HCT116 (cell line): ENCODE data around the gene SDK1. TPM values are rescaled to one million over a fixed set of nuclear protein-coding genes. Genes with fewer than 3 reads are reported as not detected.

Source experiments
- ATAC-seq: fragments of 200-7000 bp; cut with Tn5 transposase; 2 replicates; pipeline ENCODE4 v1.9.1; 2020; ENCODE audit warnings: mild to moderate bottlenecking, moderate library complexity
- BruUV-seq: library from RNA; stranded (reverse); fragments of 400-500 nt; replicated peaks from 2 replicates; lab custom pipeline; 2021; lab: Mats Ljungman, UMichigan
- CTCF ChIA-PET: fragments of 300-600 bp; sonication (Branson Sonifier 250); formaldehyde crosslinking; loops from one replicate; lab custom pipeline; 2021; ENCODE audit warnings: antibody characterized with exemption; lab: Charles Lee
- POLR2A ChIA-PET: fragments of 300-600, 350-600 bp; sonication (Branson Sonifier 250); formaldehyde crosslinking; loops from one replicate; lab custom pipeline; 2021; ENCODE audit warnings: antibody characterized with exemption; lab: Charles Lee
- RAD21 ChIA-PET, 2 experiments: fragments of 300-600 bp; sonication (Branson Sonifier 250); formaldehyde crosslinking; loops; one replicate each; lab custom pipeline; 2023; ENCODE audit warnings: low total read pairs in 2 of 2; ENCODE audit not compliant: uncharacterized antibody in 2 of 2, unreplicated experiment in 2 of 2, low non-redundant PET in 1 of 2; lab: Charles Lee
- DNase-seq: peaks from one replicate; pipeline ENCODE4 v3.0.0-alpha.2; 2010; ENCODE audit warnings: low read depth, low spot score
- H2AFZ ChIP-seq: fragments of 200-600 bp; shearing (Covaris generic), sonication (generic); 2 replicates; pipeline ENCODE4 v1.6.1; 2017; ENCODE audit warnings: low read depth, mixed run types, mixed read lengths, antibody characterized with exemption, low read length; ENCODE audit not compliant: poor library complexity, severe bottlenecking
- H3K27ac ChIP-seq: 2 replicates; pipeline ENCODE4 v1.5.1; 2012; ENCODE audit warnings: low read depth, low read length
- H3K27me3 ChIP-seq: fragments of 200-600 bp; sonication (generic); 2 replicates; pipeline ENCODE4 v1.6.1; 2016; ENCODE audit warnings: mixed run types, low read length, mixed read lengths; ENCODE audit not compliant: insufficient read depth
- H3K36me3 ChIP-seq, 2 experiments: fragments of 200-500 bp in 1 of 2; fragments of 200-600 bp in 1 of 2; sonication (Bioruptor generic) in 1 of 2; sonication (generic) in 1 of 2; 2 replicates each; pipeline versions ENCODE4 v1.5.1 to v1.6.1; 2014 to 2016; ENCODE audit warnings: low read length in 2 of 2, inconsistent platforms in 1 of 2, mixed read lengths in 1 of 2, mixed run types in 1 of 2; ENCODE audit not compliant: insufficient read depth in 2 of 2, control insufficient read depth in 1 of 2
- H3K4me1 ChIP-seq, 2 experiments: fragments of 200-600 bp in 1 of 2; sonication (generic) in 1 of 2; 2 replicates each; pipeline versions ENCODE4 v1.5.1 to v1.6.1; 2012 to 2017; ENCODE audit warnings: low read length in 2 of 2, inconsistent platforms in 1 of 2, mild to moderate bottlenecking in 1 of 2, mixed read lengths in 1 of 2, mixed run types in 1 of 2, moderate library complexity in 1 of 2; ENCODE audit not compliant: insufficient read depth in 2 of 2, control insufficient read depth in 1 of 2
- H3K4me2 ChIP-seq: fragments of 200-600 bp; sonication (generic); 2 replicates; pipeline ENCODE4 v1.6.1; 2017; ENCODE audit warnings: mixed run types, low read length, mixed read lengths
- H3K4me3 ChIP-seq, 2 experiments: fragments of 200-600 bp in 1 of 2; sonication (generic) in 1 of 2; replicated peaks in 1 of 2; 2 replicates each; pipeline ENCODE4 v1.5.1; 2011 to 2016; ENCODE audit warnings: low read length in 2 of 2, control low read depth in 1 of 2, low read depth in 1 of 2, mild to moderate bottlenecking in 1 of 2, mixed read lengths in 1 of 2, mixed run types in 1 of 2
- H3K79me2 ChIP-seq: fragments of 200-600 bp; sonication (generic); 2 replicates; pipeline ENCODE4 v1.6.1; 2017; ENCODE audit warnings: mild to moderate bottlenecking, mixed run types, low read length, moderate library complexity, mixed read lengths; ENCODE audit not compliant: insufficient read depth
- H3K9ac ChIP-seq: fragments of 200-600 bp; sonication (generic); 2 replicates; pipeline ENCODE4 v1.6.1; 2016; ENCODE audit warnings: low read length, mixed read lengths
- H3K9me2 ChIP-seq: fragments of 200-600 bp; sonication (generic), shearing (Covaris generic); 2 replicates; pipeline ENCODE4 v1.6.1; 2017; ENCODE audit warnings: mixed run types, mild to moderate bottlenecking, moderate library complexity; ENCODE audit not compliant: insufficient read depth
- H3K9me3 ChIP-seq, 2 experiments: fragments of 200-500 bp in 1 of 2; fragments of 200-600 bp in 1 of 2; sonication (Bioruptor generic) in 1 of 2; sonication (generic) in 1 of 2; 2 replicates each; pipeline ENCODE4 v1.6.1; 2014 to 2017; ENCODE audit warnings: low read length in 2 of 2, mixed read lengths in 2 of 2, inconsistent platforms in 1 of 2, low read depth in 1 of 2, mild to moderate bottlenecking in 1 of 2, mixed run types in 1 of 2, moderate library complexity in 1 of 2; ENCODE audit not compliant: control insufficient read depth in 1 of 2, insufficient read depth in 1 of 2
- H4K20me1 ChIP-seq: fragments of 200-600 bp; sonication (generic), shearing (Covaris generic); 2 replicates; pipeline ENCODE4 v1.6.1; 2017; ENCODE audit warnings: mixed run types, mild to moderate bottlenecking, moderate library complexity; ENCODE audit not compliant: insufficient read depth
- CBX3 ChIP-seq: IDR thresholded peaks from 2 replicates; pipeline ENCODE4 v1.6.1; 2012; ENCODE audit warnings: low read depth
- EGR1 ChIP-seq: IDR thresholded peaks from 2 replicates; pipeline ENCODE4 v1.6.1; 2012; ENCODE audit warnings: low read depth
- EZH2 ChIP-seq: fragments of 200-600 bp; sonication (generic); IDR thresholded peaks from 2 replicates; pipeline ENCODE4 v1.6.1; 2017; ENCODE audit warnings: antibody characterized with exemption, mixed run types
- JUND ChIP-seq: IDR thresholded peaks from 2 replicates; pipeline ENCODE4 v1.6.1; 2012
- POLR2A ChIP-seq: IDR thresholded peaks from 2 replicates; pipeline ENCODE4 v1.7.0; 2011; ENCODE audit warnings: borderline replicate concordance; ENCODE audit not compliant: insufficient read depth, insufficient read length; ENCODE audit errors: extremely low read depth
- POLR2AphosphoS5 ChIP-seq: IDR thresholded peaks from 2 replicates; pipeline ENCODE4 v1.6.1; 2011; ENCODE audit warnings: mild to moderate bottlenecking, low read depth, low read length, moderate library complexity
- RAD21 ChIP-seq: IDR thresholded peaks from 2 replicates; pipeline ENCODE4 v1.6.1; 2012; ENCODE audit warnings: low read depth, mild to moderate bottlenecking
- SP1 ChIP-seq: IDR thresholded peaks from 2 replicates; pipeline ENCODE4 v1.6.1; 2012; ENCODE audit warnings: low read depth
- TCF7L2 ChIP-seq: IDR thresholded peaks from 2 replicates; pipeline ENCODE4 v1.7.0; 2011; ENCODE audit warnings: borderline replicate concordance, inconsistent platforms; ENCODE audit not compliant: insufficient read depth, insufficient read length; ENCODE audit errors: extremely low read depth
- YY1 ChIP-seq: IDR thresholded peaks from 2 replicates; pipeline ENCODE4 v1.6.1; 2011; ENCODE audit warnings: low read length, low read depth, moderate library complexity, mild to moderate bottlenecking; ENCODE audit not compliant: insufficient replicate concordance; ENCODE audit errors: extremely low read depth
- ZNF274 ChIP-seq: fragments of 200-500 bp; sonication (Bioruptor generic); IDR thresholded peaks from 2 replicates; pipeline ENCODE4 v1.6.1; 2014; ENCODE audit warnings: mild to moderate bottlenecking, low read depth, low read length, inconsistent platforms
- intact Hi-C: fragments of 100-400 bp; cut with micrococcal nuclease; formaldehyde crosslinking; loops from 2 replicates; pipeline ENCODE4 v1.10.0; 2022
- total RNA-seq: library from RNA; stranded (reverse); gene quantifications from one replicate; pipeline ENCODE4 v1.2.1, GENCODE V29; 2021; ENCODE audit not compliant: unreplicated experiment
- TF ChIP-seq, protein P1 (sequence below): IDR thresholded peaks from 2 replicates; pipeline ENCODE4 v1.6.1; 2012
- TF ChIP-seq, protein P2 (sequence below): IDR thresholded peaks from 2 replicates; pipeline ENCODE4 v1.6.1; 2012
- TF ChIP-seq, protein P3 (sequence below): IDR thresholded peaks from 2 replicates; pipeline ENCODE4 v1.6.1; 2012; ENCODE audit warnings: low read depth

SDK1 gene
- total RNA-seq, 1 experiment from 2014 or later = 0.05 TPM

DNA sequence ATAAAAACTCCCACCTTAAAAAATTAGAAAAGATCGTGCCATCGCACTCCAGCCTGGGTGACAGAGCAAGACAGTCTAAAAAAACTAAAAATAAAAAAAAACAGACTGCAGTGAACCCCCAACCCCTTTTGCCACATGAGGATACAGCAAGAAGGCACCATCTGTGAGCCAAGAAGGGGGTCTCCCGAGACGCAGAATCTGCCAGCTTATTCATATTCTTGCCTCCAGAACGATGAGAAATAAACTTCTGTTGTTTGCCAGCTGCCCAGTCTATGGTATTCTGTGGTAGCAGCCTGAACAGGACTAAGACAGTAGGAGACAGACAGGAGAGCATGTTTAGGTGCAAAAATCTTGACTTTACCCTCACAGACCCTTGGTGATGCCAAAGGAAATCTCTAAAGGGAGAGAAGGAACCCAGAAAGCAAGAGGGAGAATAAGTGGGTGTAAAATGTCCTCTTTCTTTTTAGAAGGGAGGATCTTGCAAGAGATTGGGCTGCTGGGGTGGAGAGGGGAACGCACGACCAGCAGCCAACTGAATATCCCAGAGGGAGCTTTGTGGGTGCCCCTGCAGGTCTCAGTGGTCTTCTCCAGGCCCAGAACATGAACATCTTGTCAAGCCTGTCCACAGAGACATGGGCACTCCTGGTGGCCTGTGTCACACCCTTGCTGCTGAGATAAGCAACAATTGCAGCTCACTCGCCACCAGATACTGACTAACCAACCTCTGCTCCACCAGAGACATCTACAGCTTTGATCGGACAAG lies 980.4 kb downstream of the SDK1 start:
- H3K27ac ChIP-seq = no peak overlapping the region
- H3K4me2 ChIP-seq = no peak overlapping the region
- no peak overlapping the region for H3K9ac ChIP-seq
- no peaks in the 10 kb centered on the region for H3K9me3 ChIP-seq
- ChIA-PET CTCF (no interaction called here), RAD21 (no interaction called here), POLR2A (no interaction called here)
- intact Hi-C loops = no loop called here
- no peak for TF ChIP-seq EZH2
- TF ChIP-seq RAD21 = no peak
- TF ChIP-seq POLR2A = no peak
- TF ChIP-seq, protein P1, sequence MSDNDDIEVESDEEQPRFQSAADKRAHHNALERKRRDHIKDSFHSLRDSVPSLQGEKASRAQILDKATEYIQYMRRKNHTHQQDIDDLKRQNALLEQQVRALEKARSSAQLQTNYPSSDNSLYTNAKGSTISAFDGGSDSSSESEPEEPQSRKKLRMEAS = no peak
- H3K36me3 ChIP-seq = no peaks in the 10 kb centered on the region
- no peak for ATAC-seq
- no peaks in the 10 kb centered on the region for H3K9me2 ChIP-seq
- no peak overlapping the region for H2AFZ ChIP-seq
- no peaks in the 10 kb centered on the region for H3K4me1 ChIP-seq
- H3K79me2 ChIP-seq = no peaks in the 10 kb centered on the region
- BruUV-seq = no TSS peak
- H3K4me3 ChIP-seq = no peak overlapping the region
- DNase-seq = no peak
- H3K27me3 ChIP-seq = no peaks in the 10 kb centered on the region
- no peaks in the 10 kb centered on the region for H4K20me1 ChIP-seq

DNA sequence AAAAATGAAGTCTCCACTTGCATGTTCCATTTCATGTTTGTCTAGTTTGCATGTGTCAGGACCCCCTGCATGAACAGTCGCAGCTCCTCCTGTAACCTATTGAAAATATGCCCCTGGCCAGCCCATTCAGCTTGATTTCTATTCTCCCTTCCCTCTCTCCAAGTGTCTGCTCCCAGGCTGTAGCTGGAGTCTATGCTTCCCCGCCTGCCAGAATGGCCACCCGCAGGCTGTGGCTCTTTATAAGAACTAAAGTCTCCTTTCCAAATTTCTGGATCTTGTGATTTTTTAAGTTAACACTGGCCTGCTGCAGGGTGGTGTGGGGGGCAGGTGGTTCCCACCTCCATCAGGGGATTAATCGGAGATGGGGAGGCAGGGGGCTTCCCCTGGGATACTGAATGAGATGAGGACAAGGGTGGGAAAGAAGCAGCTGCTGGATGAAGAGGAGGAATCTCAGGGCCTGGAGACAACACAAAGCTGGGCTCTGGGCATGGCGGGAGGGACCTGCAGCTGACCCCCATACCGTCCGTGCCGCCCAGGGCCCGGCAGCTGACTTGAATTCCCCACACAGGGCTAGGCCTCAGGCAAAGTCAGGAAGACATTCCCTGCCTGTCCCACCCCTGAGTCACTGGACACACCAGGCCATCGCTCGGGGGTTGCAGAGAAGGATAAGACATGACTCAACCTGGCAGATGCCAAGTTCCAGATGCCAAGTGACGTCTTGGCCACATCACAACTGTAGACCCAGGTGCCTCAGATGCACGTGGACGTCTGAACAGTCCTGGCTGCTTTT lies 981.6 kb downstream of the SDK1 start:
- TF ChIP-seq POLR2A (no peak), ZNF274 (no peak), CBX3 (no peak), POLR2AphosphoS5 (no peak), SP1 (no peak), RAD21 (no peak), EGR1 (no peak), YY1 (no peak), TCF7L2 (no peak), JUND (no peak)
- TF ChIP-seq, protein P1 = no peak
- TF ChIP-seq, protein P2, sequence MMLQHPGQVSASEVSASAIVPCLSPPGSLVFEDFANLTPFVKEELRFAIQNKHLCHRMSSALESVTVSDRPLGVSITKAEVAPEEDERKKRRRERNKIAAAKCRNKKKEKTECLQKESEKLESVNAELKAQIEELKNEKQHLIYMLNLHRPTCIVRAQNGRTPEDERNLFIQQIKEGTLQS = no peak
- TF ChIP-seq, protein P3, sequence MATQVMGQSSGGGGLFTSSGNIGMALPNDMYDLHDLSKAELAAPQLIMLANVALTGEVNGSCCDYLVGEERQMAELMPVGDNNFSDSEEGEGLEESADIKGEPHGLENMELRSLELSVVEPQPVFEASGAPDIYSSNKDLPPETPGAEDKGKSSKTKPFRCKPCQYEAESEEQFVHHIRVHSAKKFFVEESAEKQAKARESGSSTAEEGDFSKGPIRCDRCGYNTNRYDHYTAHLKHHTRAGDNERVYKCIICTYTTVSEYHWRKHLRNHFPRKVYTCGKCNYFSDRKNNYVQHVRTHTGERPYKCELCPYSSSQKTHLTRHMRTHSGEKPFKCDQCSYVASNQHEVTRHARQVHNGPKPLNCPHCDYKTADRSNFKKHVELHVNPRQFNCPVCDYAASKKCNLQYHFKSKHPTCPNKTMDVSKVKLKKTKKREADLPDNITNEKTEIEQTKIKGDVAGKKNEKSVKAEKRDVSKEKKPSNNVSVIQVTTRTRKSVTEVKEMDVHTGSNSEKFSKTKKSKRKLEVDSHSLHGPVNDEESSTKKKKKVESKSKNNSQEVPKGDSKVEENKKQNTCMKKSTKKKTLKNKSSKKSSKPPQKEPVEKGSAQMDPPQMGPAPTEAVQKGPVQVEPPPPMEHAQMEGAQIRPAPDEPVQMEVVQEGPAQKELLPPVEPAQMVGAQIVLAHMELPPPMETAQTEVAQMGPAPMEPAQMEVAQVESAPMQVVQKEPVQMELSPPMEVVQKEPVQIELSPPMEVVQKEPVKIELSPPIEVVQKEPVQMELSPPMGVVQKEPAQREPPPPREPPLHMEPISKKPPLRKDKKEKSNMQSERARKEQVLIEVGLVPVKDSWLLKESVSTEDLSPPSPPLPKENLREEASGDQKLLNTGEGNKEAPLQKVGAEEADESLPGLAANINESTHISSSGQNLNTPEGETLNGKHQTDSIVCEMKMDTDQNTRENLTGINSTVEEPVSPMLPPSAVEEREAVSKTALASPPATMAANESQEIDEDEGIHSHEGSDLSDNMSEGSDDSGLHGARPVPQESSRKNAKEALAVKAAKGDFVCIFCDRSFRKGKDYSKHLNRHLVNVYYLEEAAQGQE = no peak
- ChIA-PET POLR2A (no interaction called here), CTCF (no interaction called here), RAD21 (no interaction called here)
- Histone ChIP-seq H3K9me3 (no peaks in the 10 kb centered on the region), H3K27me3 (no peaks in the 10 kb centered on the region), H3K4me3 (no peak overlapping the region), H2AFZ (no peak overlapping the region), H3K4me1 (no peaks in the 10 kb centered on the region), H3K9me2 (no peaks in the 10 kb centered on the region), H3K79me2 (no peaks in the 10 kb centered on the region), H3K36me3 (no peaks in the 10 kb centered on the region), H3K4me2 (no peak overlapping the region), H3K9ac (no peak overlapping the region), H3K27ac (no peak overlapping the region), H4K20me1 (no peaks in the 10 kb centered on the region)
- DNase-seq (no peak), ATAC-seq (peak; percentile 36; the same call in 1 of the 2 replicates)
- intact Hi-C loops = no loop called here
- no TSS peak for BruUV-seq
